22Rv1 (cell line): ENCODE data around the gene CELF4.

ENCODE experiments used
- ZFX ChIP-seq: fragments of 450-650 bp; IDR thresholded peaks from 2 replicates; pipeline ENCODE4 v1.6.1; 2017; ENCODE audit warnings: antibody characterized with exemption, borderline replicate concordance
- TF ChIP-seq, protein P1 (sequence below): fragments of 450-650 bp; IDR thresholded peaks from 2 replicates; pipeline ENCODE4 v1.5.1; 2017; ENCODE audit warnings: mild to moderate bottlenecking

DNA sequence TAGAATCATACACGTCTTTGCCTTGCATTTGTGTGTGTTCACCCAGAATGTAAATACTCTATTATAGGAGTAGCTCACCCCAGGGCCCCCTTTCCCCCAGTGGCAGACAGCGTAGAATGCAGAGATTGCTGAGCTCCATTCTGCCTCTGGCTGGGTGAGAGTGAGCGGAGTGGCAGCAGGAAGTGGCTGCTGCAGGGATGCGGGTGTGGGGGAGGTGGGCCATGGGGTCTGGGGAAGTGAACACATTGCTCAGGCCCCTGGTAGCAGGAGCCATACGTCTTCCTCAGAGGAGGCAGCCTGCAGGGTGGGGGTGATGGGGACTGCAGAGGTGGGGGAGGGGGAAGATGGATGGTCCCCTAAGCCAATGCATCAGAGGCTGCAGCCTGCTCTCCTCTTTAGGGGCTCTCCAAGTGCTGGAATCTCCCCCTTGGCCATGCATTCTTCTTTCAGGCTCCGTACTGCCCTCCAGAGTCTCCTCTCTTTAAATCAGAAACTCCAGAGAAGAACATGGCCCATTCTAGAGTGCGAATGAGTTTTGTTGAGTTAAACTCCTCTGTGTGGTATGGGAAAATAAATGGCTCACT lies 72.2 kb downstream of the CELF4 start:
- no peak for TF ChIP-seq ZFX
- TF ChIP-seq, protein P1, sequence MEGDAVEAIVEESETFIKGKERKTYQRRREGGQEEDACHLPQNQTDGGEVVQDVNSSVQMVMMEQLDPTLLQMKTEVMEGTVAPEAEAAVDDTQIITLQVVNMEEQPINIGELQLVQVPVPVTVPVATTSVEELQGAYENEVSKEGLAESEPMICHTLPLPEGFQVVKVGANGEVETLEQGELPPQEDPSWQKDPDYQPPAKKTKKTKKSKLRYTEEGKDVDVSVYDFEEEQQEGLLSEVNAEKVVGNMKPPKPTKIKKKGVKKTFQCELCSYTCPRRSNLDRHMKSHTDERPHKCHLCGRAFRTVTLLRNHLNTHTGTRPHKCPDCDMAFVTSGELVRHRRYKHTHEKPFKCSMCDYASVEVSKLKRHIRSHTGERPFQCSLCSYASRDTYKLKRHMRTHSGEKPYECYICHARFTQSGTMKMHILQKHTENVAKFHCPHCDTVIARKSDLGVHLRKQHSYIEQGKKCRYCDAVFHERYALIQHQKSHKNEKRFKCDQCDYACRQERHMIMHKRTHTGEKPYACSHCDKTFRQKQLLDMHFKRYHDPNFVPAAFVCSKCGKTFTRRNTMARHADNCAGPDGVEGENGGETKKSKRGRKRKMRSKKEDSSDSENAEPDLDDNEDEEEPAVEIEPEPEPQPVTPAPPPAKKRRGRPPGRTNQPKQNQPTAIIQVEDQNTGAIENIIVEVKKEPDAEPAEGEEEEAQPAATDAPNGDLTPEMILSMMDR, result no peak
